KMS-11 (cell line): ENCODE data around the gene SLC35A4.

ENCODE experiments used
- H2AFZ ChIP-seq: fragments of 200-600 bp; sonication (generic); 2 replicates; pipeline ENCODE4 v1.6.1; 2016; ENCODE audit warnings: antibody characterized with exemption, mixed run types, low read depth
- H3K27ac ChIP-seq: fragments of 200-600 bp; sonication (generic); 2 replicates; pipeline ENCODE4 v1.6.1; 2016; ENCODE audit warnings: mild to moderate bottlenecking, mixed run types
- H3K27me3 ChIP-seq: fragments of 200-600 bp; sonication (generic); 2 replicates; pipeline ENCODE4 v1.6.1; 2017; ENCODE audit warnings: mild to moderate bottlenecking, low read depth, mixed run types, moderate library complexity; ENCODE audit not compliant: insufficient read depth
- H3K36me3 ChIP-seq: fragments of 200-600 bp; sonication (generic); 2 replicates; pipeline ENCODE4 v1.6.1; 2017; ENCODE audit warnings: mild to moderate bottlenecking, mixed run types; ENCODE audit not compliant: insufficient read depth
- H3K4me1 ChIP-seq: fragments of 200-600 bp; sonication (generic); 2 replicates; pipeline ENCODE4 v1.6.1; 2016; ENCODE audit warnings: mild to moderate bottlenecking, low read depth, mixed run types; ENCODE audit not compliant: poor library complexity, severe bottlenecking
- H3K4me2 ChIP-seq: fragments of 200-600 bp; sonication (generic); 2 replicates; pipeline ENCODE4 v1.7.0; 2016; ENCODE audit warnings: mild to moderate bottlenecking, mixed run types
- H3K4me3 ChIP-seq: fragments of 200-600 bp; sonication (generic); IDR thresholded peaks from 2 replicates; pipeline ENCODE4 v1.6.1; 2017; ENCODE audit warnings: low read depth, low read length, mixed read lengths; ENCODE audit not compliant: insufficient read depth
- H3K79me2 ChIP-seq: fragments of 200-600 bp; sonication (generic); 2 replicates; pipeline ENCODE4 v1.6.1; 2016; ENCODE audit warnings: low read depth, mixed run types; ENCODE audit not compliant: insufficient read depth
- H3K9ac ChIP-seq: fragments of 200-600 bp; sonication (generic); 2 replicates; pipeline ENCODE4 v1.6.1; 2016; ENCODE audit warnings: mild to moderate bottlenecking, mixed run types
- H4K20me1 ChIP-seq: fragments of 200-600 bp; sonication (generic); 2 replicates; pipeline ENCODE4 v1.6.1; 2016; ENCODE audit warnings: mild to moderate bottlenecking, mixed run types; ENCODE audit not compliant: insufficient read depth
- CTCF ChIP-seq: fragments of 200-600 bp; sonication (generic); conservative IDR thresholded peaks from 2 replicates; pipeline ENCODE4 v1.6.1; 2017; ENCODE audit warnings: low read depth, mild to moderate bottlenecking, antibody characterized with exemption, low read length, moderate library complexity, mixed read lengths

The SLC35A4 gene

GRCh38 chr5:140571105-140571504 is 6.5 kb downstream of the SLC35A4 start:
- no peaks in the 10 kb centered on the region for H4K20me1 ChIP-seq
- peaks cover 41% of the 10 kb centered on the region for H3K4me1 ChIP-seq
- no peaks in the 10 kb centered on the region for H3K36me3 ChIP-seq
- no peak overlapping the region for H3K4me3 ChIP-seq
- H3K79me2 ChIP-seq: peaks cover 10% of the 10 kb centered on the region
- H3K27ac ChIP-seq: no peak overlapping the region
- TF ChIP-seq CTCF: no peak
- no peak overlapping the region for H3K9ac ChIP-seq
- H2AFZ ChIP-seq: no peak overlapping the region
- no peaks in the 10 kb centered on the region for H3K27me3 ChIP-seq
- no peak overlapping the region for H3K4me2 ChIP-seq

DNA sequence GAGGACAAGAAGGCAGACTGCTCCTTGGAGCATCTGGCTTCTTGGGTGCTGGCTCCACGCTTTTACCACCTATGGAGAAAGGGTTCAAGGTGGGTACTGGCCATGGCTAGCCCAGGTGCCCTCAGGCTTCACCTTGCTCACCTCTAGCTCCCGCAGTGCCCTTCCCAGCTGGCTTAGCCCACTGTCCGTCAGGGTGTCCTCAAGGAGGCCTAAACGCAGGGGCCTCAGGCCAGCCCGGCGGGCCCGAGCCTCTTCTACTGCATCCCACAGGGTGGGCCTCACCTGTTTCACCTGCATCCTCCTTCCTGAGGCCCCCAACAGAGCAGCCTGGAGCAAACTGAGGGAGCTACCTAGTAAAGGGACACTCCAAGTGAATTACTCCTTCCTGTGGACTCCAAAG is 9.1 kb downstream of the SLC35A4 start:
- no peak for TF ChIP-seq CTCF
- Histone ChIP-seq H3K4me3 (no peak overlapping the region), H3K9ac (no peak overlapping the region), H3K27me3 (no peaks in the 10 kb centered on the region), H3K4me2 (no peak overlapping the region), H3K36me3 (no peaks in the 10 kb centered on the region), H2AFZ (no peak overlapping the region), H3K4me1 (peaks cover 27% of the 10 kb centered on the region), H4K20me1 (no peaks in the 10 kb centered on the region), H3K27ac (no peak overlapping the region), H3K79me2 (no peaks in the 10 kb centered on the region)

DNA sequence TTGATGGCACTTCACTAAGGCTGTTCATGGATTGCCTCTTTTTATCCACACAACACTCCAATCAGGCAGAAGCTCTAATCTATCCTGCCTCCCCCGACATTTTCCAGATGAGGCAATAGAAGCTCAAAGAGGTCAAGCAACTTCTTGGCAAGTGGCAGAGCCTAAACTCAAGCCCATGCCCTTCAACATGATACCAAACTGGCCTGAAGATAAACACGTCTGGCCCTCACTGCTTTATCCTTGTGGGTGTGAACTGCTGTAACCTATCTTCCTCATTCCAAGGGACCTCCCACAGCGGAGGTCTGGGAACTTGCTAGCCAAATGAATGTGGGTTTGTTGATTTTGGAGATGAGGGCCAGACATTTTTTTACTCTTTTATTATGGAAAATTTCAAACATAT is 9.5 kb downstream of the SLC35A4 start:
- Histone ChIP-seq H3K4me2 (no peak overlapping the region), H3K27me3 (no peaks in the 10 kb centered on the region), H3K9ac (no peak overlapping the region), H3K4me1 (peaks cover 23% of the 10 kb centered on the region), H3K27ac (no peak overlapping the region), H3K36me3 (no peaks in the 10 kb centered on the region), H3K79me2 (no peaks in the 10 kb centered on the region), H4K20me1 (no peaks in the 10 kb centered on the region), H3K4me3 (no peak overlapping the region), H2AFZ (no peak overlapping the region)
- TF ChIP-seq CTCF: no peak

GRCh38 chr5:140575309-140575708 is 10.7 kb downstream of the SLC35A4 start:
- Histone ChIP-seq H3K27ac (no peak overlapping the region), H3K4me3 (no peak overlapping the region), H3K4me1 (peaks cover 11% of the 10 kb centered on the region), H2AFZ (no peak overlapping the region), H4K20me1 (no peaks in the 10 kb centered on the region), H3K27me3 (no peaks in the 10 kb centered on the region), H3K9ac (no peak overlapping the region), H3K79me2 (no peaks in the 10 kb centered on the region), H3K36me3 (no peaks in the 10 kb centered on the region), H3K4me2 (no peak overlapping the region)
- TF ChIP-seq CTCF: no peak
